ENCODE measurements around the gene ALK.

DNA sequence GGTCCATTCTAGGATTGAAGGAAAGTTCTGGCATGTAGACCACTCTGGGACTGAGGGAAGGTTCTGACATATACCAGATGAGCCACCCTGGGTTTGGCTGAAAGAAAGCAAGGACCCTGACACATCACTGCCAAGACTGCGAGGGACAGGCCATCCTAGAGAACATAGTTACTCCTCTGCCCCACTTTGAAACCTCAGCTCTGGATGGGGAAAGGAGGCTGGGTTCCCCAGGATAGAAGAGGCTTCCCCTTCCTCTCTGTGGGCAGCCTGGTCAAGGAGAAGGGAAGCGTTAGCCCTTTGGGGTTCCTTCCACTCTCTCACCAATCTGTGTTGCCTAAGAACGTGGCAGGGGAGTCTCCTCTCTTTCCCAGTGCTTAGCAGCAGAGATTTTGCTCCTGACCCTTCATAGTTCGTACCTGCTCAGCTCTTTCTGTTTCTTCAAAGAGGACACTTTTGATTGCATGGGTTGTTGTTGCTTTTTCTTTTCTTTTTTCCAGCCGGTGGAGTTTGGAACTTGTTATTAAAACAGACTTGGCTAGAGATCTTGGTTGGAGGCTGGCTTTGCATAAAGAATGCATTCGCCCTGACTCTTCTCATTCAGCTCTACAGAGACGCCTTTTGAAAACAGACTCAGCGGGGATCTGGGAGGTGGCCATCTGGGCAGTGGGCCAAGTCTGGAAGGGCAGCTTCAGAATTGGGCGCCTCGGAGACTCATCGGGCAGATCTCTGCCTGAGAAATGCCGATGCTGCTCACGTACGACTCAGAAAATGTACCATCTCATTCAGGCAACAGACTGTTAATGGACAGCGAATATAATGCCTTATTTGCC, 640.1 kb downstream of the ALK start:
- TF ChIP-seq CEBPB (IDR thresholded peaks at IDR 0.05) (no peak), REST (IDR thresholded peaks at IDR 0.05; ENCODE audit: low read depth) (no peak), TCF12 (IDR thresholded peaks at IDR 0.05; ENCODE audit: low read depth) (no peak), YY1 (IDR thresholded peaks at IDR 0.05; ENCODE audit: low read depth) (no peak), EP300 (IDR thresholded peaks at IDR 0.05; ENCODE audit: borderline replicate concordance) (0 out of 2 replicates have a peak, but pooled peaks have one; percentile 22), TAF1 (IDR thresholded peaks at IDR 0.05; ENCODE audit: low read depth) (no peak), CREB1 (IDR thresholded peaks at IDR 0.05; ENCODE audit: low read depth) (no peak), EGR1 (IDR thresholded peaks at IDR 0.05) (no peak), ZBTB7A (IDR thresholded peaks at IDR 0.05; ENCODE audit: low read depth) (no peak)
- TF ChIP-seq, protein P1, sequence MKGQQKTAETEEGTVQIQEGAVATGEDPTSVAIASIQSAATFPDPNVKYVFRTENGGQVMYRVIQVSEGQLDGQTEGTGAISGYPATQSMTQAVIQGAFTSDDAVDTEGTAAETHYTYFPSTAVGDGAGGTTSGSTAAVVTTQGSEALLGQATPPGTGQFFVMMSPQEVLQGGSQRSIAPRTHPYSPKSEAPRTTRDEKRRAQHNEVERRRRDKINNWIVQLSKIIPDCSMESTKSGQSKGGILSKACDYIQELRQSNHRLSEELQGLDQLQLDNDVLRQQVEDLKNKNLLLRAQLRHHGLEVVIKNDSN (IDR thresholded peaks at IDR 0.05): no peak

Measured in Ishikawa (cell line).